Gastrocnemius medialis (tissue), 4 donors: ENCODE results near the gene GPHN.

Source experiments
- POLR2A ChIP-seq, 2 donors: fragments of 450-650 bp; IDR thresholded peaks; one replicate each; pipeline ENCODE4 v1.6.1; 2017; ENCODE audit warnings: antibody characterized with exemption in 2 of 2, mild to moderate bottlenecking in 2 of 2, moderate library complexity in 2 of 2
- TF ChIP-seq, protein P1 (sequence below), 5 experiments: fragments of 450-650 bp in 3 of 5; fragments of 200-600 bp in 2 of 5; sonication (generic) in 2 of 5; IDR thresholded peaks in 4 of 5; conservative IDR thresholded peaks in 1 of 5; 1 replicate in 4 of 5; 2 replicates in 1 of 5; pipeline ENCODE4 v1.5.1; 2016 to 2019; ENCODE audit warnings: antibody characterized with exemption in 5 of 5, mild to moderate bottlenecking in 3 of 5, moderate library complexity in 3 of 5

DNA sequence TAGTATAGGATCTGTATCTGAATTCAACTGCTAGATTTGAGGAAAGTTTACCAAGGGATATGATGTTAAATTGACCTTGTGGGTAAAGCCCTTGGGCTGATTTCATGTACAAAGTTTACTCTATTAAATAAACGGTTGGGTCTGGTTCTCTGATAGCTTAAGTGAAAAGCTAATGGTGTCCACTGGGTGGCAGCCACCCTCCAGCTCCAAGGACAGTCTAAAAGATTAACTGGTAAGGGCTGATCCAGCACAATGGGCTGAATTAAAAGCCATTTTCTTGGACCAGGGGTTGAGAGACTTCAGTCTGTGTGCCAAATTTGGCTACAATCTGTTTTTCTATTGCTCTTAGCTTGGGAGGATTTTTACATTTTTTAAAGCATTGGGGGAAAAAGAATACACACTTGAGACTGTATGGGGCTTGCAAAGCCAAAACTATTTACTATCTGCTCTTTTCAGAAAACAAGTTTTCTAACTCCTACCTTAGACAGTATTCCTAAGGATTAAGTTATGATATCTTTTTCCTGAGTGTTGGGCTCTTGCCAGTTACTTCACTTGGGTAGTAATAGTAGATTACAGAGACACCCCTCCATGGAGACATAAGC, 116.5 kb downstream of the GPHN start:
- TF ChIP-seq, protein P1, sequence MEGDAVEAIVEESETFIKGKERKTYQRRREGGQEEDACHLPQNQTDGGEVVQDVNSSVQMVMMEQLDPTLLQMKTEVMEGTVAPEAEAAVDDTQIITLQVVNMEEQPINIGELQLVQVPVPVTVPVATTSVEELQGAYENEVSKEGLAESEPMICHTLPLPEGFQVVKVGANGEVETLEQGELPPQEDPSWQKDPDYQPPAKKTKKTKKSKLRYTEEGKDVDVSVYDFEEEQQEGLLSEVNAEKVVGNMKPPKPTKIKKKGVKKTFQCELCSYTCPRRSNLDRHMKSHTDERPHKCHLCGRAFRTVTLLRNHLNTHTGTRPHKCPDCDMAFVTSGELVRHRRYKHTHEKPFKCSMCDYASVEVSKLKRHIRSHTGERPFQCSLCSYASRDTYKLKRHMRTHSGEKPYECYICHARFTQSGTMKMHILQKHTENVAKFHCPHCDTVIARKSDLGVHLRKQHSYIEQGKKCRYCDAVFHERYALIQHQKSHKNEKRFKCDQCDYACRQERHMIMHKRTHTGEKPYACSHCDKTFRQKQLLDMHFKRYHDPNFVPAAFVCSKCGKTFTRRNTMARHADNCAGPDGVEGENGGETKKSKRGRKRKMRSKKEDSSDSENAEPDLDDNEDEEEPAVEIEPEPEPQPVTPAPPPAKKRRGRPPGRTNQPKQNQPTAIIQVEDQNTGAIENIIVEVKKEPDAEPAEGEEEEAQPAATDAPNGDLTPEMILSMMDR (IDR thresholded peaks at IDR 0.05 in 4 of 5, conservative IDR thresholded peaks at IDR 0.05 in 1 of 5) = peak; percentile 36 to 71 (median 51)
- TF ChIP-seq POLR2A (IDR thresholded peaks at IDR 0.05) = no peak
